GM23338 (cell line): ENCODE data around the gene EIF4A2.

Experiments used
- CREB1 ChIP-seq: fragments of 250-450 bp; sonication (Bioruptor Pico); IDR thresholded peaks from 2 replicates; pipeline ENCODE4 v1.5.0; 2020; ENCODE audit warnings: low read depth, mild to moderate bottlenecking, moderate library complexity
- CTCF ChIP-seq, 2 experiments: fragments of 200-600 bp in 1 of 2; sonication (generic) in 1 of 2; conservative IDR thresholded peaks; 2 replicates each; pipeline versions ENCODE4 v1.5.1 to v1.6.1; 2016 to 2017; ENCODE audit warnings: antibody characterized with exemption in 2 of 2, low read depth in 2 of 2, mild to moderate bottlenecking in 2 of 2, moderate library complexity in 1 of 2
- EZH2 ChIP-seq: fragments of 200-600 bp; sonication (generic); IDR thresholded peaks from one replicate; pipeline ENCODE4 v1.8.0; 2017; ENCODE audit warnings: antibody characterized with exemption, mild to moderate bottlenecking, low read depth; ENCODE audit not compliant: unreplicated experiment
- JUNB ChIP-seq: IDR thresholded peaks from one replicate; pipeline ENCODE4 v1.6.1; 2016; ENCODE audit warnings: antibody characterized with exemption; ENCODE audit not compliant: unreplicated experiment
- POLR2AphosphoS5 ChIP-seq: IDR thresholded peaks from 2 replicates; pipeline ENCODE4 v1.6.1; 2016; ENCODE audit warnings: antibody characterized with exemption, low read depth
- REST ChIP-seq: IDR thresholded peaks from one replicate; pipeline ENCODE4 v1.6.1; 2018; ENCODE audit warnings: antibody characterized with exemption; ENCODE audit not compliant: unreplicated experiment

GRCh38 chr3:186832276-186832675 lies 48.9 kb downstream of the EIF4A2 start:
- TF ChIP-seq CREB1 (CRISPR knock-in tag) (no peak), CTCF (conservative IDR thresholded peaks at IDR 0.05; ENCODE audit: low read depth in 2 of 2) (no peak), REST (no peak), POLR2AphosphoS5 (no peak), EZH2 (no peak), JUNB (no peak)
